HG03571 (cell line): Measurements from ENCODE around the gene ITIH1.

Experiments used
- ATAC-seq: cut with Tn5 transposase; IDR thresholded peaks from one replicate; pipeline ENCODE4 v1.9.1; 2021; ENCODE audit not compliant: unreplicated experiment

Gene ITIH1

DNA sequence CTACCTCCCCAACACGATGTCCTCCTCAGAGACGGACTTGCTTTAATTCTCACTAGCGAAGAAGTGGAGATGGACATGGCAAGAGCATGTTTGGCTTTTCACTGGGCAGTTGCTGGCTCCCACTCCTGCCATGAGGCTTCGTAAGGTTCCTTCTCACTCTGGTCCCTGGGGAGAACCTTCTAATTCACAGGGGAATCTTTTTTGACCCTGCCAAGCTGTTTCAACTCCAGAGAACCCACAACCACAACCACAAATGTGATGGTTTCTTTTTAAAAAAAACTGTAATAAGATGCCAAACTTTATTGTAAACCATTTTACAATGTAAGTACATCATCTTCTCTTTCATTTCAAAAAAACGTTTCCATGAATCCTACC lies 59.1 kb downstream of the ITIH1 start:
- ATAC-seq: no peak

DNA sequence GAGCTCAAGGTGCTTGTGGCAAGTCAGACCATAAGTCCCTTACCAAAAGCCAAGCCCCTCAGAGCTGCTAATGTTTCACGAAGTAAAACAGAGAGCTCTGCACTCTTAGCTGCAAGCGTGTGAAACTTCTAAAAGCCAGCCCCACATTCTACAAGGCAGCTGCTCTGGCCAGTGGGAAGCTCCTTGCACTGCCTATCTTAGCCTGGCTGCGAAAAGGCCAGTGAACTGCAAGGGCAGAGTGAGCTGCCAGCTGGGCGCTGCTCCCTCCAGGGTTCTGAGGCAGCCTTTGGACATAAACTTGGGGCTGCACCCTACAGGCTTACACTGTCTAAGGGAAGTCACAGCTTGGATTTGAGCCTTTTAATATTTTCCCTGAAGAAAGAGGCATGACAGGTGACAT lies 59.6 kb downstream of the ITIH1 start:
- no peak for ATAC-seq

GRCh38 chr3:52838561-52839267 lies 61.3 kb downstream of the ITIH1 start:
- ATAC-seq: no peak

DNA sequence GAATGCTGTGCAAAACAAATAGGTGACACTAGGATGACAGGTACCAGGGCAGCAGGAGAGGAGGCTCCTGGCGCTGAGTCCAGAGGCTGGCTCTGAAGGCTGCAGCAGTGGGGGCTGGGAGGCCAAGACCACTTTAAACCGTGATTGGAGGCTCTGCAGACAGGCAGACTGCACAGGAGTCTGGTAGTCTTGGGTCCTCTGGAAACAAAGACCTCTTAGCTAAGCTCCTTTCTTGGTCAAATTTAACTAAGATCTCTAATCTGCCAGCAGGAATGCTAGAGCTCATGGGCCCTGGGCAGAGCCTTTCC lies 61.8 kb downstream of the ITIH1 start:
- ATAC-seq: no peak

DNA sequence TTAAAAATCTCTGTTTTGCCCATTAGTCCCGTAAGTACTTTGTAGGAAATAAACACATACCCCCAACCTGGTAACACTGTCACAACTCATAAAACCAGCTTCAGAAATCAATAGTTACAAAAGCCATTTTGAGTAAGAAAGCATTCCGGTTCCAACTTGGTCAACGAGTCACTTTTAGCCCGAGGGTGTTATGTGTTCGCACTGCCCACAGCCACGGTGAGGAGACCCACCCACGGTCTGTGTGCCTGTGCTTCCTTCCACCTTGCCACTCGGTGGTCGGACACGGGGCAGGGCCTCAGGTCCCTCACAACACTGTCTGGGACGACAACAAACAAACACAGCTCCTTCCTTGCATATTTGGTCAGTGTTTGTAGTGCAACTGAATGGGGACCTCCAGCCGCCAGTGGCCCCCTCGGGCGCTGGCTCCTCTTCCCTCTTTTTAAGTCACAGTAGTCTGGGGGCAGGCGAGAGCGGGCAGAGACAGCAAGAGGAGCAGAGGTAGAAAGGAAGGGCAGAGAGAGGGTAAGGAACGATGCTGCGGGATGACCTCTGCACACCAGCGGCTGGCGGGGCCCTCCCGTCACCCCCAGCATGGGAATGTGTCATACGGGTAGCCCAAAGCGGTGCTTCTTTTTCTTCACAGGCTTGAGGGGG lies 62.6 kb downstream of the ITIH1 start:
- ATAC-seq: no peak

- ATAC-seq: no peak
Observed at GRCh38 chr3:52841211-52841980, 64.0 kb downstream of the ITIH1 start.
